WTC11 (cell line): ENCODE results near the gene ATP5F1D. TPM values are rescaled to one million over a fixed set of nuclear protein-coding genes. Genes with fewer than 3 reads are reported as not detected.

ENCODE experiments used
- ATAC-seq: fragments of 200-7000 bp; cut with Tn5 transposase; 2 replicates; pipeline ENCODE4 v1.10.0; 2021; ENCODE audit warnings: mild to moderate bottlenecking, moderate library complexity
- CTCF ChIA-PET: fragments of 300-600 bp; sonication (Branson Sonifier 250); formaldehyde crosslinking; loops from one replicate; lab custom pipeline; 2021; ENCODE audit warnings: antibody characterized with exemption; lab: Charles Lee
- POLR2A ChIA-PET: fragments of 350-600 bp; sonication (Branson Sonifier 250); formaldehyde crosslinking; loops from one replicate; lab custom pipeline; 2021; ENCODE audit warnings: antibody characterized with exemption; lab: Charles Lee
- DNase-seq: peaks from one replicate; pipeline ENCODE4 v3.0.0; 2021; ENCODE audit warnings: low spot score
- H3K27ac Mint-ChIP-seq: 2 replicates; pipeline ENCODE4 v1.8.0; 2021; ENCODE audit warnings: mixed read lengths
- H3K27me3 Mint-ChIP-seq: 2 replicates; pipeline ENCODE4 v1.8.0; 2021; ENCODE audit warnings: low read depth, mild to moderate bottlenecking, moderate library complexity, mixed read lengths
- H3K36me3 Mint-ChIP-seq: 2 replicates; pipeline ENCODE4 v1.8.0; 2021; ENCODE audit warnings: mixed read lengths
- H3K4me1 Mint-ChIP-seq: 2 replicates; pipeline ENCODE4 v1.8.0; 2022; ENCODE audit warnings: mixed read lengths
- H3K4me3 Mint-ChIP-seq: 2 replicates; pipeline ENCODE4 v1.8.0; 2021; ENCODE audit warnings: mild to moderate bottlenecking, moderate library complexity, mixed read lengths
- H3K9me3 Mint-ChIP-seq: 2 replicates; pipeline ENCODE4 v1.8.0; 2021; ENCODE audit warnings: mixed read lengths
- ATF1 ChIP-seq: sonication (generic); formaldehyde crosslinking; IDR thresholded peaks from 2 replicates; pipeline ENCODE4 v1.8.1; 2023; ENCODE audit warnings: mild to moderate bottlenecking, moderate library complexity, missing genetic modification reagents
- CBFB ChIP-seq: sonication (generic); formaldehyde crosslinking; IDR thresholded peaks from 2 replicates; pipeline ENCODE4 v1.8.1; 2022; ENCODE audit warnings: mild to moderate bottlenecking, low read depth, missing genetic modification reagents
- CDX4 ChIP-seq: fragments of 250-450 bp; sonication (Bioruptor Pico); IDR thresholded peaks from 2 replicates; pipeline ENCODE4 v1.9.0; 2021; ENCODE audit warnings: moderate library complexity, mild to moderate bottlenecking, inconsistent platforms, borderline replicate concordance
- CTCF ChIP-seq: fragments of 200-600 bp; IDR thresholded peaks from 2 replicates; pipeline ENCODE4 v1.8.0; 2022; ENCODE audit warnings: antibody characterized with exemption
- ESRRA ChIP-seq: sonication (generic); formaldehyde crosslinking; IDR thresholded peaks from 2 replicates; pipeline ENCODE4 v1.8.1; 2022; ENCODE audit warnings: mild to moderate bottlenecking, missing genetic modification reagents, borderline replicate concordance
- FOXJ3 ChIP-seq: sonication (generic); formaldehyde crosslinking; IDR thresholded peaks from 2 replicates; pipeline ENCODE4 v1.9.0; 2021; ENCODE audit warnings: missing genetic modification reagents, mild to moderate bottlenecking, borderline replicate concordance
- HMGA2 ChIP-seq: fragments of 250-450 bp; sonication (Bioruptor Pico); IDR thresholded peaks from 2 replicates; pipeline ENCODE4 v1.4.0; 2021; ENCODE audit warnings: mild to moderate bottlenecking, moderate library complexity
- IRF1 ChIP-seq: sonication (generic); formaldehyde crosslinking; IDR thresholded peaks from 2 replicates; pipeline ENCODE4 v1.8.0; 2023; ENCODE audit warnings: missing genetic modification reagents
- IRF2 ChIP-seq: sonication (generic); formaldehyde crosslinking; IDR thresholded peaks from 2 replicates; pipeline ENCODE4 v1.8.0; 2022; ENCODE audit warnings: low read depth, missing genetic modification reagents, borderline replicate concordance
- JUN ChIP-seq: sonication (generic); formaldehyde crosslinking; IDR thresholded peaks from 2 replicates; pipeline ENCODE4 v1.8.0; 2023; ENCODE audit warnings: mild to moderate bottlenecking, missing genetic modification reagents
- MLX ChIP-seq: sonication (generic); formaldehyde crosslinking; IDR thresholded peaks from 2 replicates; pipeline ENCODE4 v1.8.1; 2023; ENCODE audit warnings: mild to moderate bottlenecking, missing genetic modification reagents, moderate library complexity
- MXD4 ChIP-seq: fragments of 250-450 bp; sonication (Bioruptor Pico); IDR thresholded peaks from 2 replicates; pipeline ENCODE4 v1.8.0; 2021; ENCODE audit warnings: mild to moderate bottlenecking, moderate library complexity, borderline replicate concordance
- NFATC4 ChIP-seq: fragments of 250-450 bp; sonication (Bioruptor Pico); IDR thresholded peaks from 2 replicates; pipeline ENCODE4 v1.9.0; 2021; ENCODE audit warnings: mild to moderate bottlenecking
- NFYB ChIP-seq: sonication (generic); formaldehyde crosslinking; conservative IDR thresholded peaks from 2 replicates; pipeline ENCODE4 v1.8.0; 2022; ENCODE audit warnings: low read depth, missing genetic modification reagents
- OVOL2 ChIP-seq: fragments of 250-450 bp; sonication (Bioruptor Pico); IDR thresholded peaks from 2 replicates; pipeline ENCODE4 v1.9.0; 2021; ENCODE audit warnings: mild to moderate bottlenecking, borderline replicate concordance
- PRRX2 ChIP-seq: fragments of 250-450 bp; sonication (Bioruptor Pico); IDR thresholded peaks from 2 replicates; pipeline ENCODE4 v1.8.0; 2021; ENCODE audit warnings: mild to moderate bottlenecking
- RORB ChIP-seq: fragments of 250-450 bp; sonication (Bioruptor Pico); IDR thresholded peaks from 2 replicates; pipeline ENCODE4 v1.9.0; 2021; ENCODE audit warnings: mild to moderate bottlenecking
- SP1 ChIP-seq: sonication (generic); formaldehyde crosslinking; conservative IDR thresholded peaks from 2 replicates; pipeline ENCODE4 v1.8.1; 2022; ENCODE audit warnings: missing genetic modification reagents
- TCF7 ChIP-seq: sonication (generic); formaldehyde crosslinking; IDR thresholded peaks from 2 replicates; pipeline ENCODE4 v1.8.0; 2022; ENCODE audit warnings: mild to moderate bottlenecking, low read depth, missing genetic modification reagents, moderate library complexity
- TEAD1 ChIP-seq: sonication (generic); formaldehyde crosslinking; IDR thresholded peaks from 2 replicates; pipeline ENCODE4 v1.8.0; 2022; ENCODE audit warnings: mild to moderate bottlenecking, missing genetic modification reagents
- USF1 ChIP-seq: sonication (generic); formaldehyde crosslinking; IDR thresholded peaks from 2 replicates; pipeline ENCODE4 v1.8.0; 2022; ENCODE audit warnings: mild to moderate bottlenecking, missing genetic modification reagents
- ZNF416 ChIP-seq: fragments of 250-450 bp; sonication (Bioruptor Pico); IDR thresholded peaks from 2 replicates; pipeline ENCODE4 v1.9.0; 2021; ENCODE audit warnings: mild to moderate bottlenecking, inconsistent platforms
- ZNF512 ChIP-seq: sonication (generic); formaldehyde crosslinking; IDR thresholded peaks from 2 replicates; pipeline ENCODE4 v1.8.1; 2022; ENCODE audit warnings: missing genetic modification reagents, borderline replicate concordance
- ZSCAN18 ChIP-seq: fragments of 250-450 bp; sonication (Bioruptor Pico); IDR thresholded peaks from 2 replicates; pipeline ENCODE4 v2.1.2; 2022; ENCODE audit warnings: mild to moderate bottlenecking, moderate library complexity
- total RNA-seq: library from RNA; stranded (reverse); gene quantifications from 3 replicates; pipeline ENCODE4 v1.2.3, GENCODE V29; 2021
- TF ChIP-seq, protein P1 (sequence below): sonication (generic); formaldehyde crosslinking; IDR thresholded peaks from 2 replicates; pipeline ENCODE4 v1.8.1; 2023; ENCODE audit warnings: mild to moderate bottlenecking, missing genetic modification reagents, borderline replicate concordance

The ATP5F1D gene
- total RNA-seq, 1 experiment from 2014 or later: 277 TPM

DNA sequence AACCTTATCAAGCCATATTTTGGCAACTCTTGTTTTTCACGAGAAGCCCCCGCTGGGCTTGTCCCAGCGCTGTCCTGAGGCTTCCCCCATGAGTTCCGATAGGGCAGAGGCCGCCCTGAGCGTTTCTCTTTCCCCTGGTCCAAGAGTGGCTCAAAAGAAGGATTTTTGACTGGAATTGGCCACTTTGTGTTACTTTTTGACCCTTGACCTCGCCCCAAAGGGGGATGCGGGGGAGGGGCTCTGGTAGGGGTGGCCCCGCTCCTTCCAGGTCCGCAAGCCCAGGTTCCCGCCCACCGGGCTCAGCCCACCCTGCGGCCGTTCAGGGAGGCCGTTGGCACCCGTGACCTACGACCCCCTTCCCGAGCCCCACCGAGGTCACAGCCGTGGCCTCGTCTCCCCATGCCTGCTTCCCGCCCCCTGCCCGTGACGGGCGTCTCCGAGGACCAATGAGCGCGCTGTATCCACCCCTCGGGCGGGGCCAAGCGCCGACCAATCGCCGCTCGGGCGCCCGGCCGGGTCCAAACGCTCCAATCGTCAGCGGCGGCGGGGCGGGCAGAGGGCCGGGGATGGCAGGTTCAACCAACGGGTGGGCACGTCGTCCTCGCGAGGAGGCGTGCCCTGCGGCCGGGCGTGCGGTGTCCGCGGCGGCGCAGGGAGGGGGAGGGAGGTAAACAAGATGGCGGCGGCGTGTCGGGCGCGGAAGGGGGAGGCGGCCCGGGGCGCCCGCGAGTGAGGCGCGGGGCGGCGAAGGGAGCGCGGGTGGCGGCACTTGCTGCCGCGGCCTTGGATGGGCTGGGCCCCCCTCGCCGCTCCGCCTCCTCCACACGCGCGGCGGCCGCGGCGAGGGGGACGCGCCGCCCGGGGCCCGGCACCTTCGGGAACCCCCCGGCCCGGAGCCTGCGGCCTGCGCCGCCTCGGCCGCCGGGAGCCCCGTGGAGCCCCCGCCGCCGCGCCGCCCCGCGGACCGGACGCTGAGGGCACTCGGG is 36.1 kb upstream of the ATP5F1D start, which contains the start of gene STK11:
Gene STK11 (plus strand): TSS at position 665 of the 986 bp plus-strand sequence. CDS start 1,136 bp downstream, outside the sequence.
- Mint-ChIP-seq H3K36me3 (peaks cover 10% of the 10 kb centered on the region), H3K27me3 (no peaks in the 10 kb centered on the region), H3K27ac (peak within 1 kb of the TSS; percentile 94; the same call in 1 of the 2 replicates), H3K4me3 (peak within 1 kb of the TSS; percentile 95), H3K4me1 (peaks cover 26% of the 10 kb centered on the region), H3K9me3 (no peaks in the 10 kb centered on the region)
- ChIA-PET POLR2A (interaction anchor here (0.7 kb wide), 1 partner anchor 100 kb away, joined by 3 read pairs; no protein-coding TSS in a partner anchor), CTCF (no interaction called here)
- DNase-seq (peak; percentile 99), ATAC-seq (peak; percentile 94)
- TF ChIP-seq ZSCAN18 (CRISPR knock-in tag) (no peak), IRF2 (CRISPR knock-in tag) (no peak), TEAD1 (no peak), JUN (CRISPR knock-in tag) (no peak), CBFB (CRISPR knock-in tag) (no peak), ZNF416 (CRISPR knock-in tag) (no peak), OVOL2 (CRISPR knock-in tag) (no peak), NFYB (CRISPR knock-in tag) (peak; percentile 96), ESRRA (no peak), SP1 (peak; percentile 99), PRRX2 (CRISPR knock-in tag) (no peak), MLX (CRISPR knock-in tag) (no peak), IRF1 (no peak), MXD4 (CRISPR knock-in tag) (no peak), CTCF (no peak), USF1 (CRISPR knock-in tag) (peak; percentile 55; the same call in 1 of the 2 replicates), CDX4 (no peak), RORB (no peak), ATF1 (CRISPR knock-in tag) (no peak), HMGA2 (CRISPR knock-in tag) (no peak), NFATC4 (CRISPR knock-in tag) (no peak), FOXJ3 (CRISPR knock-in tag) (no peak), ZNF512 (CRISPR knock-in tag) (no peak), TCF7 (CRISPR knock-in tag) (no peak)
- TF ChIP-seq, protein P1, sequence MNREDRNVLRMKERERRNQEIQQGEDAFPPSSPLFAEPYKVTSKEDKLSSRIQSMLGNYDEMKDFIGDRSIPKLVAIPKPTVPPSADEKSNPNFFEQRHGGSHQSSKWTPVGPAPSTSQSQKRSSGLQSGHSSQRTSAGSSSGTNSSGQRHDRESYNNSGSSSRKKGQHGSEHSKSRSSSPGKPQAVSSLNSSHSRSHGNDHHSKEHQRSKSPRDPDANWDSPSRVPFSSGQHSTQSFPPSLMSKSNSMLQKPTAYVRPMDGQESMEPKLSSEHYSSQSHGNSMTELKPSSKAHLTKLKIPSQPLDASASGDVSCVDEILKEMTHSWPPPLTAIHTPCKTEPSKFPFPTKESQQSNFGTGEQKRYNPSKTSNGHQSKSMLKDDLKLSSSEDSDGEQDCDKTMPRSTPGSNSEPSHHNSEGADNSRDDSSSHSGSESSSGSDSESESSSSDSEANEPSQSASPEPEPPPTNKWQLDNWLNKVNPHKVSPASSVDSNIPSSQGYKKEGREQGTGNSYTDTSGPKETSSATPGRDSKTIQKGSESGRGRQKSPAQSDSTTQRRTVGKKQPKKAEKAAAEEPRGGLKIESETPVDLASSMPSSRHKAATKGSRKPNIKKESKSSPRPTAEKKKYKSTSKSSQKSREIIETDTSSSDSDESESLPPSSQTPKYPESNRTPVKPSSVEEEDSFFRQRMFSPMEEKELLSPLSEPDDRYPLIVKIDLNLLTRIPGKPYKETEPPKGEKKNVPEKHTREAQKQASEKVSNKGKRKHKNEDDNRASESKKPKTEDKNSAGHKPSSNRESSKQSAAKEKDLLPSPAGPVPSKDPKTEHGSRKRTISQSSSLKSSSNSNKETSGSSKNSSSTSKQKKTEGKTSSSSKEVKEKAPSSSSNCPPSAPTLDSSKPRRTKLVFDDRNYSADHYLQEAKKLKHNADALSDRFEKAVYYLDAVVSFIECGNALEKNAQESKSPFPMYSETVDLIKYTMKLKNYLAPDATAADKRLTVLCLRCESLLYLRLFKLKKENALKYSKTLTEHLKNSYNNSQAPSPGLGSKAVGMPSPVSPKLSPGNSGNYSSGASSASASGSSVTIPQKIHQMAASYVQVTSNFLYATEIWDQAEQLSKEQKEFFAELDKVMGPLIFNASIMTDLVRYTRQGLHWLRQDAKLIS (CRISPR knock-in tag): no peak
